Activated naive CD4-positive, alpha-beta T cell treated with anti-CD3 and anti-CD28 coated beads, Interleukin-2, amount 50 U/mL, for 16 hours (primary cell): ENCODE measurements around the gene CCDC185.

Experiments
- DNase-seq: peaks from one replicate; pipeline ENCODE4 v3.0.0-alpha.2; 2020

CCDC185 gene

DNA sequence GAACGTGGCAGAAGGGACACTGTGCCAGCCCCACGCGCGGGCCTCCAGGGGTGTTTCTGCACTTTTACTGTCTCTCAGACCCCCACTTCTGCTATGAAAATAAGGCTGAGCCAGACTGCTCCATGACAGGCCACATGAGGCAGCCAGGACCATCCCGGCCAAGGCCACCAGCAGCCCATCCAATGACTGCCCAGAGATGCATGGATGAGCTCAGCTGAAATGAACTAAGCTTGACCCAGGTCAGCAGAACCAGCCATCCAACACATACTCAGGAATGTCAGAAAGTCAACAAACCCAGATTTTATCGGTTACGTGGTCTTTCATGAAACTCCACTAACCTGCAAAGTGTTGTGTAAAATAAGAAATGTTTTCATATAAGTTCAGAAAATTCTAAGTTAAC lies 51.2 kb downstream of the CCDC185 start:
- DNase-seq, result no peak
